A549 treated with RU486 at 1 μM for 4 hours (cell line): ENCODE measurements around the gene P2RX7. TPM values are rescaled to one million over a fixed set of nuclear protein-coding genes. Genes with fewer than 3 reads are reported as not detected.

ENCODE experiments used
- total RNA-seq: library from RNA; stranded (reverse); fragments of 200-300 nt; extraction: Qiagen RNA extraction; gene quantifications from 5 replicates; pipeline ENCODE4 v1.2.3, GENCODE V29; 2022; ENCODE audit warnings: low read depth

Gene P2RX7
- total RNA-seq, result not detected in 5 replicates

GRCh38 chr12:121132601-121133481 is at the start of gene P2RX7:
P2RX7 (plus strand) TSS chr12:121132876; CDS start chr12:121132971, 95 bp downstream.

DNA sequence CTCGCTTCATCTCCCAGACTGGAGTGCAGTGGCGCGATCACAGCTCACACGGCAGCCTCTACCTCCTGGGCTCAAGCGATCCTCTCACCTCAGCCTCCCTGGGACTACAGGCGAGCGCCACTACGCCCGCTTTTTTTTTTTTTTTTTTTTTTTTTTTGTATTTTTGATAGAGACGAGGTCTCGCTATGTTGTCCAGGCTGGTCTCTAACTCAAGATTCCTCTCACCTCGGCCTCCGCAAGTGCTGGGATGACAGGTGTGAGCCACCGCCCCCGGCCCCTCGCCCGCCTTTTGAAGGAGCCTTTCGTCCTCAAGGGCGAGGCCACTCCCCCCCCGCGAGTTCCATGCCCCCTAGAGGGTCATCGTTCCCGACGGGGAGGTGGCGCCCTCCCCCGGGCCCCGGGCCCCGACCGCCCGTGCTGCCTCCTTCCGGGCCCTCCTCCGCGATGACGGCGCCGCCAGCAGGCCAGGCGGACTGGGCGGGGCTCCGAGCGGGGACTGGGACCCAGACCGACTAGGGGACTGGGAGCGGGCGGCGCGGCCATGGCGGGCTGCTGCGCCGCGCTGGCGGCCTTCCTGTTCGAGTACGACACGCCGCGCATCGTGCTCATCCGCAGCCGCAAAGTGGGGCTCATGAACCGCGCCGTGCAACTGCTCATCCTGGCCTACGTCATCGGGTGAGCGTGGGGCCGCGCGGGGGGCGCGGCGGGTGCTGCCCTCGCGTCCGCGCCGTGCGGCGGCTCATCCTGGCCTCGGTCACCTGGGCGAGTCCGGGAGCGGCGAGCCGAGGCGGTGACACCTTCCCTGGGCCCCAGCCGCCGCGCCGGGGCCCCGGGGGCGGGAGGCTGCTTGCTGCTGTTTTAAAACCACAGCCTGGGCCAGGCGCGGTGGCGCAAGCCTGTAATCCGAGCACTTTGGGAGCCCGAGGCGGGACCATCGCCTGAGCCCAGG is 77.2 kb downstream of the P2RX7 start, which contains the start of gene P2RX4:
P2RX4 (plus strand) TSS at position 506 of the 949 bp plus-strand sequence; CDS start at position 542, 36 bp downstream.

Other genes with a start within 250 kb of the P2RX7 start
- 34.8 to 53.5 TPM (median 48.4 TPM) in 5 replicates for gene SPPL3, start 228.5 kb upstream of the P2RX7 start, total RNA-seq
- gene HNF1A, start 154.3 kb upstream of the P2RX7 start, total RNA-seq, result 3.7 to 7.0 TPM (median 6.1 TPM) in 5 replicates
- gene C12orf43, start 116.4 kb upstream of the P2RX7 start, total RNA-seq, result 24.7 to 27.0 TPM (median 25.1 TPM) in 5 replicates
- gene OASL, start 93.6 kb upstream of the P2RX7 start, total RNA-seq, result 4.8 to 7.3 TPM (median 6.1 TPM) in 5 replicates
- 17.1 to 24.6 TPM (median 20.8 TPM) in 5 replicates for gene P2RX4, start 77.3 kb downstream of the P2RX7 start, total RNA-seq
- gene CAMKK2, start 163.8 kb downstream of the P2RX7 start, total RNA-seq, result 17.3 to 27.3 TPM (median 25.2 TPM) in 5 replicates
- 86.8 to 97.0 TPM (median 93.5 TPM) in 5 replicates for gene ANAPC5, start 219.5 kb downstream of the P2RX7 start, total RNA-seq